Medulla oblongata (tissue), 1 donor: ENCODE measurements around the gene SURF4.
A peak's percentile ranks its signal among the peaks of the same experiment; 100 is the strongest.

ENCODE experiments used
- DNase-seq: peaks from one replicate; pipeline ENCODE4 v3.0.0-alpha.2; 2015; ENCODE audit errors: extremely low spot score

The SURF4 gene

GRCh38 chr9:133353548-133353947 lies 22.3 kb downstream of the SURF4 start:
- DNase-seq: no peak

- no peak for DNase-seq
Measured at GRCh38 chr9:133352635-133353340, 23.1 kb downstream of the SURF4 start.

- peak; percentile 24 for DNase-seq
Measured at GRCh38 chr9:133351908-133352634, 23.8 kb downstream of the SURF4 start.

GRCh38 chr9:133351526-133351907 lies 24.3 kb downstream of the SURF4 start:
- no peak for DNase-seq

- DNase-seq: no peak
Measured at GRCh38 chr9:133349965-133350616, 25.8 kb downstream of the SURF4 start.

- no peak for DNase-seq
Measured at GRCh38 chr9:133348718-133349573, 26.9 kb downstream of the SURF4 start.

GRCh38 chr9:133347985-133348717 lies 27.7 kb downstream of the SURF4 start, which contains the start of the genes MED22 and RPL7A:
Gene MED22 (minus strand): TSS chr9:133348131. CDS start chr9:133346662, 1,469 bp downstream.
Gene RPL7A (plus strand): TSS chr9:133348218. CDS start chr9:133348244, 26 bp downstream.
- DNase-seq: peak; percentile 96

- DNase-seq: peak; percentile 34
Measured at GRCh38 chr9:133347515-133347984, 28.3 kb downstream of the SURF4 start.

GRCh38 chr9:133346021-133346785 lies 29.7 kb downstream of the SURF4 start:
- DNase-seq: no peak

- no peak for DNase-seq
Measured at GRCh38 chr9:133345596-133345995, 30.3 kb downstream of the SURF4 start.

- no peak for DNase-seq
Measured at GRCh38 chr9:133344979-133345378, 30.9 kb downstream of the SURF4 start.

GRCh38 chr9:133344071-133344470 lies 31.8 kb downstream of the SURF4 start:
- no peak for DNase-seq

GRCh38 chr9:133342570-133342969 lies 33.3 kb downstream of the SURF4 start:
- no peak for DNase-seq

- DNase-seq: no peak
Measured at GRCh38 chr9:133342069-133342406, 33.8 kb downstream of the SURF4 start.

- peak; percentile 47 for DNase-seq
Measured at GRCh38 chr9:133341369-133342068, 34.3 kb downstream of the SURF4 start.

- no peak for DNase-seq
Measured at GRCh38 chr9:133340916-133341315, 34.9 kb downstream of the SURF4 start.

- no peak for DNase-seq
Measured at GRCh38 chr9:133340256-133340655, 35.6 kb downstream of the SURF4 start.

GRCh38 chr9:133339641-133340040 lies 36.2 kb downstream of the SURF4 start:
- no peak for DNase-seq
